ENCODE measurements around the gene SACM1L. TPM values are rescaled to one million over a fixed set of nuclear protein-coding genes. Genes with fewer than 3 reads are reported as not detected.

Gene SACM1L
- total RNA-seq, 1 donor from 2014 or later: 34.5 TPM

DNA sequence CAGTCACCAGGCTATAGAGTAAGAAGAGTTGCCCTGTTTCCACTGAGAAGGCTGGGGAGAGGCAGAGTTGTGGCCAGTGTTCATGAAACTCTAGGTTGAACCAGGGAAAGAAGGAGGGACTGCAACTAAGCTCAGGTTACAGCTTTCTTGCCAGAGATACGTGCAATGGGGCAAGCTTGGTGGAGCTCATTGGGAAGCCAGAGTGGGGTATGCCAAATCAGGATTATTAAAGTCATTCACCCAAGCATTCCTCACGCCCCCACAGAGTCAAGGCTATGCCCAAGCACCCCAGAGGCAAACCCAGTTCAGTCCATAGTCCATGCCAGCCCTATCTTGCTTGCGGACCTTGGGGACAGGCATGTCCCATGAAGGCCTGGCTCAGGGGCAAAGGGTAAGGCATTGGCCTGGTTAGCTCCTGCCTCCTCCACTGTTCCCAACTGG, 89.6 kb downstream of the SACM1L start:
- H3K36me3 Mint-ChIP-seq (ENCODE audit: low read depth): no peaks in the 10 kb centered on the region
- no peak for DNase-seq (ENCODE audit: low spot score)
- H3K9me3 Mint-ChIP-seq (ENCODE audit: low read depth): no peaks in the 10 kb centered on the region
- no peak overlapping the region for H3K4me3 Mint-ChIP-seq (ENCODE audit: unreplicated experiment)
- H3K4me1 Mint-ChIP-seq (ENCODE audit: low read depth): no peaks in the 10 kb centered on the region
- peaks cover 24% of the 10 kb centered on the region for H3K27me3 Mint-ChIP-seq (ENCODE audit: low read depth)
- no peak overlapping the region for H3K27ac Mint-ChIP-seq (ENCODE audit: unreplicated experiment)
- no peak for TF ChIP-seq CTCF (IDR thresholded peaks at IDR 0.05)

- H3K27ac Mint-ChIP-seq (ENCODE audit: unreplicated experiment): no peak overlapping the region
- TF ChIP-seq CTCF (IDR thresholded peaks at IDR 0.05): no peak
- no peak for DNase-seq (ENCODE audit: low spot score)
Observed at GRCh38 chr3:45779746-45780735, 90.8 kb downstream of the SACM1L start.

DNA sequence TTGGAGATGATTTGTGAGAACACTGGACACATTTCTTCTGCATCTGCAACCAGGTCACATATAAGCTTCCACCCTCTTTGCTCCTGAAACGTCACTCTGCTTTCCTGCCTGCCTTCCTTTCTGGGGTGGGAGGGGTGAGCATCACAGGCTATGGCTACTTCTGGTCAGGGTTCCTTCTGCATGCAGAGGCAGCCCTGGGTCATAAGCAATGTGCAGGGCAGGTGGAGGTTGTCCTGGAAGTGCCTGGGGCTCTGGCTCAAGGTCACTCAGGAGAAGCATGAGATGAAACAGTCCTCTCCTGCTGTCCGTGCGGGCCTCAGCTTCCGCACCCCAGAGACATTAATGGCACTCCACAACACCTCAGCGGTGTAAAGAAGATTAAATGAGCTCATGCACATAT, 92.1 kb downstream of the SACM1L start:
- Mint-ChIP-seq H3K36me3 (ENCODE audit: low read depth) (no peaks in the 10 kb centered on the region), H3K27ac (ENCODE audit: unreplicated experiment) (no peak overlapping the region), H3K4me3 (ENCODE audit: unreplicated experiment) (no peak overlapping the region), H3K27me3 (ENCODE audit: low read depth) (peaks cover 29% of the 10 kb centered on the region), H3K4me1 (ENCODE audit: low read depth) (no peaks in the 10 kb centered on the region), H3K9me3 (ENCODE audit: low read depth) (peaks cover 9% of the 10 kb centered on the region)
- no peak for TF ChIP-seq CTCF (IDR thresholded peaks at IDR 0.05)
- DNase-seq (ENCODE audit: low spot score): no peak

More at GRCh38 chr3:45779746-45780735, 90.8 kb downstream of the SACM1L start:
- Mint-ChIP-seq H3K4me3 (ENCODE audit: unreplicated experiment) (no peak overlapping the region), H3K4me1 (ENCODE audit: low read depth) (no peaks in the 10 kb centered on the region), H3K9me3 (ENCODE audit: low read depth) (peaks cover 9% of the 10 kb centered on the region), H3K27me3 (ENCODE audit: low read depth) (peaks cover 21% of the 10 kb centered on the region), H3K36me3 (ENCODE audit: low read depth) (no peaks in the 10 kb centered on the region)

DNA sequence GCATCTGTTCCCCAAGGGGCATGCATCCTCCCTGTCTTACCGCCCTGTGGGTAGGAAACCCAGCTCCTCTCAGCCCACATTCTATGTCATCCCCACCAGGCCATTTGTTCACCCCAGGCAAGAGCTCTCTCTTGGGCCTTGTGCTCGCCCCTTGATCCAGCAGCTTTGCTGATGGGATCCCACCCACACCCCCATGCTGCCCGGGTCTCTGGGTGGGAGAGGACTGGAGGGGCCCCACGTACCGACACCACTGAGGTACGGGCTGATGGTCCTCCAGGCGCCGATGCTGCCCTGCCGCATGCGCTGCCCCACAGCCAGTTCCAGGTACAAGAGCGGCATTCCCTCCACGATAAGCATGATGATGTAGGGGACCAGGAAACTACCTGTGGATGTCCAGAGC, 92.6 kb downstream of the SACM1L start:
- Mint-ChIP-seq H3K4me1 (ENCODE audit: low read depth) (no peaks in the 10 kb centered on the region), H3K4me3 (ENCODE audit: unreplicated experiment) (no peak overlapping the region), H3K27ac (ENCODE audit: unreplicated experiment) (no peak overlapping the region), H3K9me3 (ENCODE audit: low read depth) (peaks cover 9% of the 10 kb centered on the region), H3K36me3 (ENCODE audit: low read depth) (no peaks in the 10 kb centered on the region), H3K27me3 (ENCODE audit: low read depth) (peaks cover 33% of the 10 kb centered on the region)
- no peak for DNase-seq (ENCODE audit: low spot score)
- no peak for TF ChIP-seq CTCF (IDR thresholded peaks at IDR 0.05)

GRCh38 chr3:45782381-45782780, 93.2 kb downstream of the SACM1L start:
- Mint-ChIP-seq H3K27ac (ENCODE audit: unreplicated experiment) (no peak overlapping the region), H3K4me1 (ENCODE audit: low read depth) (no peaks in the 10 kb centered on the region), H3K27me3 (ENCODE audit: low read depth) (peaks cover 38% of the 10 kb centered on the region), H3K4me3 (ENCODE audit: unreplicated experiment) (no peak overlapping the region), H3K9me3 (ENCODE audit: low read depth) (peaks cover 9% of the 10 kb centered on the region), H3K36me3 (ENCODE audit: low read depth) (no peaks in the 10 kb centered on the region)
- DNase-seq (ENCODE audit: low spot score): no peak
- TF ChIP-seq CTCF (IDR thresholded peaks at IDR 0.05): no peak

Measured in chondrocyte (in vitro differentiated cells).